GM23338 (cell line): ENCODE measurements around the gene MUL1. TPM values are rescaled to one million over a fixed set of nuclear protein-coding genes. Genes with fewer than 3 reads are reported as not detected.

Experiments used
- ATAC-seq: fragments of 200-7000 bp; cut with Tn5 transposase; 3 replicates; pipeline ENCODE4 v1.9.1; 2020
- DNase-seq: peaks from one replicate; pipeline ENCODE4 v3.0.0-alpha.2; 2015; ENCODE audit warnings: low spot score
- H2AFZ ChIP-seq: fragments of 200-600 bp; sonication (generic); 2 replicates; pipeline ENCODE4 v1.8.0; 2016; ENCODE audit warnings: antibody characterized with exemption, mild to moderate bottlenecking, moderate library complexity
- H3F3A ChIP-seq: fragments of 200-600 bp; sonication (generic); replicated peaks from 2 replicates; pipeline ENCODE4 v1.8.0; 2017; ENCODE audit warnings: antibody characterized with exemption, mixed run types, low read depth
- H3K27ac ChIP-seq: fragments of 200-600 bp; sonication (generic); 2 replicates; pipeline ENCODE4 v1.6.1; 2016; ENCODE audit warnings: low read depth
- H3K27me3 ChIP-seq: fragments of 200-600 bp; sonication (generic); 2 replicates; pipeline ENCODE4 v1.8.0; 2016; ENCODE audit warnings: mild to moderate bottlenecking, mixed run types, moderate library complexity; ENCODE audit not compliant: insufficient read depth
- H3K36me3 ChIP-seq: fragments of 200-600 bp; sonication (generic); 2 replicates; pipeline ENCODE4 v1.8.0; 2016; ENCODE audit warnings: mild to moderate bottlenecking; ENCODE audit not compliant: insufficient read depth
- H3K4me1 ChIP-seq: fragments of 200-600 bp; sonication (generic); 2 replicates; pipeline ENCODE4 v1.8.0; 2016; ENCODE audit warnings: mild to moderate bottlenecking, moderate library complexity; ENCODE audit not compliant: insufficient read depth
- H3K4me2 ChIP-seq: fragments of 200-600 bp; sonication (generic); 2 replicates; pipeline ENCODE4 v1.7.1; 2017; ENCODE audit warnings: mixed run types
- H3K4me3 ChIP-seq: fragments of 200-600 bp; sonication (generic); 2 replicates; pipeline ENCODE4 v1.6.1; 2016; ENCODE audit warnings: mixed run types
- H3K79me2 ChIP-seq: fragments of 200-600 bp; sonication (generic); replicated peaks from 2 replicates; pipeline ENCODE4 v1.8.0; 2017; ENCODE audit warnings: mild to moderate bottlenecking; ENCODE audit not compliant: insufficient read depth
- H3K9me2 ChIP-seq: fragments of 200-600 bp; sonication (generic); 2 replicates; pipeline ENCODE4 v1.8.0; 2017; ENCODE audit not compliant: insufficient read depth
- H4K20me1 ChIP-seq: fragments of 200-600 bp; sonication (generic); replicated peaks from 2 replicates; pipeline ENCODE4 v1.8.0; 2017; ENCODE audit warnings: mild to moderate bottlenecking; ENCODE audit not compliant: insufficient read depth
- H3K27ac Mint-ChIP-seq: 2 replicates; pipeline ENCODE4 v1.8.0; 2020; ENCODE audit warnings: inconsistent platforms, mild to moderate bottlenecking, moderate library complexity, mixed read lengths
- H3K27me3 Mint-ChIP-seq: 3 replicates; pipeline ENCODE4 v1.8.0; 2022; ENCODE audit warnings: low read depth, mild to moderate bottlenecking, moderate library complexity, mixed read lengths, inconsistent platforms; ENCODE audit not compliant: insufficient read depth, poor library complexity
- H3K36me3 Mint-ChIP-seq: 3 replicates; pipeline ENCODE4 v1.8.0; 2021; ENCODE audit warnings: low read depth, mild to moderate bottlenecking, inconsistent platforms, moderate library complexity, mixed read lengths
- H3K4me1 Mint-ChIP-seq: 3 replicates; pipeline ENCODE4 v1.8.0; 2020; ENCODE audit warnings: mild to moderate bottlenecking, inconsistent platforms, mixed read lengths
- H3K4me3 Mint-ChIP-seq: 3 replicates; pipeline ENCODE4 v1.8.0; 2021; ENCODE audit warnings: moderate library complexity, mild to moderate bottlenecking, inconsistent platforms, mixed read lengths
- H3K9me3 Mint-ChIP-seq: 3 replicates; pipeline ENCODE4 v1.8.0; 2020; ENCODE audit warnings: moderate library complexity, mild to moderate bottlenecking, inconsistent platforms, mixed read lengths
- ETS1 ChIP-seq: IDR thresholded peaks from 2 replicates; pipeline ENCODE4 v1.6.1; 2016; ENCODE audit warnings: antibody characterized with exemption
- EZH2 ChIP-seq: fragments of 200-600 bp; sonication (generic); IDR thresholded peaks from one replicate; pipeline ENCODE4 v1.8.0; 2017; ENCODE audit warnings: antibody characterized with exemption, mild to moderate bottlenecking, low read depth; ENCODE audit not compliant: unreplicated experiment
- EZH2phosphoT487 ChIP-seq: fragments of 200-600 bp; sonication (generic); IDR thresholded peaks from one replicate; pipeline ENCODE4 v1.8.1; 2018; ENCODE audit warnings: antibody characterized with exemption; ENCODE audit not compliant: unreplicated experiment
- JUNB ChIP-seq: IDR thresholded peaks from one replicate; pipeline ENCODE4 v1.6.1; 2016; ENCODE audit warnings: antibody characterized with exemption; ENCODE audit not compliant: unreplicated experiment
- NANOG ChIP-seq: IDR thresholded peaks from 2 replicates; pipeline ENCODE4 v1.6.1; 2016; ENCODE audit warnings: antibody characterized with exemption, borderline replicate concordance
- POLR2AphosphoS5 ChIP-seq: IDR thresholded peaks from 2 replicates; pipeline ENCODE4 v1.6.1; 2016; ENCODE audit warnings: antibody characterized with exemption, low read depth
- REST ChIP-seq: IDR thresholded peaks from one replicate; pipeline ENCODE4 v1.6.1; 2018; ENCODE audit warnings: antibody characterized with exemption; ENCODE audit not compliant: unreplicated experiment
- STAT1 ChIP-seq: IDR thresholded peaks from one replicate; pipeline ENCODE4 v1.6.1; 2016; ENCODE audit warnings: antibody characterized with exemption; ENCODE audit not compliant: unreplicated experiment
- ZNF331 ChIP-seq: fragments of 250-450 bp; sonication (Bioruptor Pico); IDR thresholded peaks from 2 replicates; pipeline ENCODE4 v1.5.0; 2020; ENCODE audit warnings: low read depth, mild to moderate bottlenecking, moderate library complexity
- ZNF462 ChIP-seq: fragments of 250-450 bp; sonication (Bioruptor Pico); IDR thresholded peaks from 2 replicates; pipeline ENCODE4 v1.5.0; 2020; ENCODE audit warnings: mild to moderate bottlenecking, moderate library complexity
- polyA plus RNA-seq: library from polyadenylated mRNA; unstranded; fragments of >200 nt; fragmentation: Nextera tagmentation; extraction: Ambion mirVana; gene quantifications from 2 replicates; pipeline ENCODE4 v1.2.1, GENCODE V29; 2016
- total RNA-seq: library from RNA; depleted of rRNA; stranded (reverse); fragments of >200 nt; shearing (Covaris generic); gene quantifications from 2 replicates; pipeline ENCODE4 v1.2.3, GENCODE V29; 2014

The MUL1 gene
- total and polyA plus RNA-seq, 2 experiments from 2014 or later = 8.9 to 26.2 TPM

- H3K4me2 ChIP-seq = peak overlapping the region; percentile 84
- Mint-ChIP-seq H3K36me3 (no peaks in the 10 kb centered on the region), H3K4me3 (peak overlapping the region; percentile 42; the same call in 2 of the 3 replicates), H3K9me3 (no peaks in the 10 kb centered on the region), H3K27me3 (peaks cover 24% of the 10 kb centered on the region), H3K27ac (no peak overlapping the region), H3K4me1 (peaks cover 45% of the 10 kb centered on the region)
- peaks cover 36% of the 10 kb centered on the region for H3K4me1 ChIP-seq
- no peaks in the 10 kb centered on the region for H4K20me1 ChIP-seq
- H3K27me3 ChIP-seq = peaks cover 33% of the 10 kb centered on the region
- no peaks in the 10 kb centered on the region for H3K36me3 ChIP-seq
- H2AFZ ChIP-seq = peak overlapping the region; percentile 93
- TF ChIP-seq EZH2phosphoT487 (no peak), NANOG (no peak), POLR2AphosphoS5 (no peak), STAT1 (no peak), REST (no peak), ZNF331 (CRISPR knock-in tag) (no peak), ETS1 (no peak), JUNB (no peak), EZH2 (no peak)
- DNase-seq (peak; percentile 88), ATAC-seq (peak; percentile 70)
- H3K27ac ChIP-seq = no peak overlapping the region
- H3K79me2 ChIP-seq = no peaks in the 10 kb centered on the region
- no peaks in the 10 kb centered on the region for H3F3A ChIP-seq
- H3K9me2 ChIP-seq = no peaks in the 10 kb centered on the region
- H3K4me3 ChIP-seq = peak overlapping the region; percentile 52
Observed at GRCh38 chr1:20476265-20477038, 31.5 kb downstream of the MUL1 start.

GRCh38 chr1:20474996-20475395 is 33.0 kb downstream of the MUL1 start:
- Mint-ChIP-seq H3K27ac (no peak overlapping the region), H3K9me3 (no peaks in the 10 kb centered on the region), H3K36me3 (no peaks in the 10 kb centered on the region), H3K4me3 (no peak overlapping the region), H3K27me3 (peaks cover 19% of the 10 kb centered on the region), H3K4me1 (peaks cover 43% of the 10 kb centered on the region)
- DNase-seq (no peak), ATAC-seq (no peak)
- Histone ChIP-seq H3K27me3 (peaks cover 23% of the 10 kb centered on the region; the same call in 1 of the 2 replicates), H3K79me2 (no peaks in the 10 kb centered on the region), H3K4me3 (no peak overlapping the region), H3F3A (no peaks in the 10 kb centered on the region), H3K9me2 (no peaks in the 10 kb centered on the region), H3K4me1 (peaks cover 32% of the 10 kb centered on the region), H3K4me2 (no peak overlapping the region), H2AFZ (no peak overlapping the region), H3K36me3 (no peaks in the 10 kb centered on the region), H3K27ac (no peak overlapping the region), H4K20me1 (no peaks in the 10 kb centered on the region)
- TF ChIP-seq EZH2 (no peak), ZNF462 (CRISPR knock-in tag) (no peak)
